Measurements from ENCODE around the gene KIRREL3. TPM values are rescaled to one million over a fixed set of nuclear protein-coding genes. Genes with fewer than 3 reads are reported as not detected.

KIRREL3 gene
- total RNA-seq, 1 donor from 2014 or later = 0.82 TPM

GRCh38 chr11:126636911-126637794 is 363.4 kb downstream of the KIRREL3 start:
- no peak overlapping the region for H3K4me3 Mint-ChIP-seq
- H3K4me1 Mint-ChIP-seq = peaks cover 40% of the 10 kb centered on the region
- DNase-seq (ENCODE audit: low read depth, low spot score) = no peak
- no peaks in the 10 kb centered on the region for H3K9me3 Mint-ChIP-seq
- no peak overlapping the region for H3K27ac Mint-ChIP-seq (ENCODE audit: unreplicated experiment)
- no peaks in the 10 kb centered on the region for H3K27me3 Mint-ChIP-seq (ENCODE audit: low read depth)
- TF ChIP-seq CTCF (conservative IDR thresholded peaks at IDR 0.05) = no peak
- no peaks in the 10 kb centered on the region for H3K36me3 Mint-ChIP-seq (ENCODE audit: low read depth)

- Mint-ChIP-seq H3K27me3 (ENCODE audit: low read depth) (no peaks in the 10 kb centered on the region), H3K4me1 (peaks cover 44% of the 10 kb centered on the region), H3K36me3 (ENCODE audit: low read depth) (no peaks in the 10 kb centered on the region), H3K4me3 (no peak overlapping the region), H3K9me3 (no peaks in the 10 kb centered on the region), H3K27ac (ENCODE audit: unreplicated experiment) (no peak overlapping the region)
- no peak for TF ChIP-seq CTCF (conservative IDR thresholded peaks at IDR 0.05)
- DNase-seq (ENCODE audit: low read depth, low spot score) = no peak
Observed at GRCh38 chr11:126635511-126635910, 365.1 kb downstream of the KIRREL3 start.

GRCh38 chr11:126634963-126635362 is 365.6 kb downstream of the KIRREL3 start:
- H3K27ac Mint-ChIP-seq (ENCODE audit: unreplicated experiment) = no peak overlapping the region
- no peak for TF ChIP-seq CTCF (conservative IDR thresholded peaks at IDR 0.05)
- no peak for DNase-seq (ENCODE audit: low read depth, low spot score)
- peaks cover 38% of the 10 kb centered on the region for H3K4me1 Mint-ChIP-seq
- H3K36me3 Mint-ChIP-seq (ENCODE audit: low read depth) = no peaks in the 10 kb centered on the region
- no peak overlapping the region for H3K4me3 Mint-ChIP-seq
- H3K9me3 Mint-ChIP-seq = no peaks in the 10 kb centered on the region
- H3K27me3 Mint-ChIP-seq (ENCODE audit: low read depth) = no peaks in the 10 kb centered on the region

GRCh38 chr11:126633330-126633729 is 367.2 kb downstream of the KIRREL3 start:
- H3K9me3 Mint-ChIP-seq = no peaks in the 10 kb centered on the region
- no peak overlapping the region for H3K4me3 Mint-ChIP-seq
- no peaks in the 10 kb centered on the region for H3K27me3 Mint-ChIP-seq (ENCODE audit: low read depth)
- H3K36me3 Mint-ChIP-seq (ENCODE audit: low read depth) = no peaks in the 10 kb centered on the region
- no peak for TF ChIP-seq CTCF (conservative IDR thresholded peaks at IDR 0.05)
- H3K27ac Mint-ChIP-seq (ENCODE audit: unreplicated experiment) = no peak overlapping the region
- DNase-seq (ENCODE audit: low read depth, low spot score) = no peak
- H3K4me1 Mint-ChIP-seq = peaks cover 33% of the 10 kb centered on the region

- Mint-ChIP-seq H3K4me1 (peaks cover 31% of the 10 kb centered on the region), H3K9me3 (no peaks in the 10 kb centered on the region), H3K27me3 (ENCODE audit: low read depth) (no peaks in the 10 kb centered on the region), H3K36me3 (ENCODE audit: low read depth) (no peaks in the 10 kb centered on the region), H3K27ac (ENCODE audit: unreplicated experiment) (no peak overlapping the region), H3K4me3 (no peak overlapping the region)
- TF ChIP-seq CTCF (conservative IDR thresholded peaks at IDR 0.05) = no peak
- no peak for DNase-seq (ENCODE audit: low read depth, low spot score)
Observed at GRCh38 chr11:126630893-126631798, 369.4 kb downstream of the KIRREL3 start.

Measured in neural crest cell (in vitro differentiated cells).